Gastroesophageal sphincter (tissue), 3 donors: Measurements from ENCODE around the gene NKD1.

Experiments used
- CTCF ChIP-seq, 4 experiments: fragments of 200-600 bp in 2 of 4; fragments of 450-650 bp in 2 of 4; sonication (generic) in 1 of 4; IDR thresholded peaks; one replicate each; pipeline ENCODE4 v1.5.1; 2017 to 2019; ENCODE audit warnings: antibody characterized with exemption in 4 of 4, mild to moderate bottlenecking in 2 of 4, moderate library complexity in 2 of 4
- EP300 ChIP-seq: sonication (generic); formaldehyde crosslinking; IDR thresholded peaks from one replicate; pipeline ENCODE4 v1.6.1; 2017; ENCODE audit warnings: antibody characterized with exemption, mild to moderate bottlenecking
- POLR2AphosphoS5 ChIP-seq: sonication (generic); formaldehyde crosslinking; IDR thresholded peaks from one replicate; pipeline ENCODE4 v1.6.1; 2017; ENCODE audit warnings: antibody characterized with exemption

- TF ChIP-seq POLR2AphosphoS5 (no peak), EP300 (no peak), CTCF (IDR thresholded peaks at IDR 0.05) (no peak)
These were observed 43.0 kb downstream of the NKD1 start for GRCh38 chr16:50591209-50591608.
